ENCODE measurements around the gene FBXW4. TPM values are rescaled to one million over a fixed set of nuclear protein-coding genes. Genes with fewer than 3 reads are reported as not detected.

FBXW4 gene
- total and polyA plus RNA-seq, 4 donors, result 28.0 to 65.6 (median 54.5) TPM

- Histone ChIP-seq H3K27me3 (ENCODE audit: control insufficient read depth in 3 of 3, insufficient read depth in 3 of 3, low read length in 2 of 3) (no peaks in the 10 kb centered on the region), H3K9ac (ENCODE audit: insufficient read depth in 1 of 2, low read length in 2 of 2) (no peak overlapping the region), H3K9me3 (ENCODE audit: control insufficient read depth in 4 of 4, insufficient read depth in 3 of 4, low read length in 3 of 4) (no peaks in the 10 kb centered on the region), H3K27ac (ENCODE audit: low read depth in 1 of 2, low read length in 1 of 2) (no peak overlapping the region), H3K36me3 (ENCODE audit: control insufficient read depth in 4 of 4, insufficient read depth in 4 of 4, low read length in 4 of 4) (peaks cover 0 to 5% (median 0%) of the 10 kb centered on the region in 4 donors), H3K4me1 (ENCODE audit: control insufficient read depth in 5 of 5, insufficient read depth in 5 of 5, low read length in 5 of 5) (peaks cover 4 to 38% (median 10%) of the 10 kb centered on the region in 5 donors), H3K4me3 (no peak overlapping the region)
- WGBS, 2 donors, result 86 to 93% methylated on average over 5 of the region's 5 CpGs
- TF ChIP-seq, protein P1, sequence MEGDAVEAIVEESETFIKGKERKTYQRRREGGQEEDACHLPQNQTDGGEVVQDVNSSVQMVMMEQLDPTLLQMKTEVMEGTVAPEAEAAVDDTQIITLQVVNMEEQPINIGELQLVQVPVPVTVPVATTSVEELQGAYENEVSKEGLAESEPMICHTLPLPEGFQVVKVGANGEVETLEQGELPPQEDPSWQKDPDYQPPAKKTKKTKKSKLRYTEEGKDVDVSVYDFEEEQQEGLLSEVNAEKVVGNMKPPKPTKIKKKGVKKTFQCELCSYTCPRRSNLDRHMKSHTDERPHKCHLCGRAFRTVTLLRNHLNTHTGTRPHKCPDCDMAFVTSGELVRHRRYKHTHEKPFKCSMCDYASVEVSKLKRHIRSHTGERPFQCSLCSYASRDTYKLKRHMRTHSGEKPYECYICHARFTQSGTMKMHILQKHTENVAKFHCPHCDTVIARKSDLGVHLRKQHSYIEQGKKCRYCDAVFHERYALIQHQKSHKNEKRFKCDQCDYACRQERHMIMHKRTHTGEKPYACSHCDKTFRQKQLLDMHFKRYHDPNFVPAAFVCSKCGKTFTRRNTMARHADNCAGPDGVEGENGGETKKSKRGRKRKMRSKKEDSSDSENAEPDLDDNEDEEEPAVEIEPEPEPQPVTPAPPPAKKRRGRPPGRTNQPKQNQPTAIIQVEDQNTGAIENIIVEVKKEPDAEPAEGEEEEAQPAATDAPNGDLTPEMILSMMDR (IDR thresholded peaks at IDR 0.05; ENCODE audit: control extremely low read depth, extremely low read depth), result no peak
- DNase-seq (no peak), ATAC-seq (ENCODE audit: insufficient read depth, low FRiP score) (no peak)
These were observed 8.6 kb downstream of the FBXW4 start for GRCh38 chr10:101686133-101686925.

- ATAC-seq (ENCODE audit: insufficient read depth, low FRiP score) (no peak), DNase-seq (no peak)
- Histone ChIP-seq H3K9me3 (ENCODE audit: control insufficient read depth in 4 of 4, insufficient read depth in 3 of 4, low read length in 3 of 4) (no peaks in the 10 kb centered on the region), H3K9ac (ENCODE audit: insufficient read depth in 1 of 2, low read length in 2 of 2) (no peak overlapping the region), H3K4me3 (no peak overlapping the region), H3K4me1 (ENCODE audit: control insufficient read depth in 5 of 5, insufficient read depth in 5 of 5, low read length in 5 of 5) (peaks cover 0 to 30% (median 7%) of the 10 kb centered on the region in 5 donors), H3K27ac (ENCODE audit: low read depth in 1 of 2, low read length in 1 of 2) (no peak overlapping the region), H3K36me3 (ENCODE audit: control insufficient read depth in 4 of 4, insufficient read depth in 4 of 4, low read length in 4 of 4) (peaks cover 0 to 5% (median 0%) of the 10 kb centered on the region in 4 donors), H3K27me3 (ENCODE audit: control insufficient read depth in 3 of 3, insufficient read depth in 3 of 3, low read length in 2 of 3) (no peaks in the 10 kb centered on the region)
- TF ChIP-seq, protein P1 (IDR thresholded peaks at IDR 0.05; ENCODE audit: control extremely low read depth, extremely low read depth), result no peak
- 93 to 100% methylated on average over 1 of the region's 1 CpG for WGBS, 2 donors
These were observed 10.2 kb downstream of the FBXW4 start for GRCh38 chr10:101684782-101685181.

- no peak for ATAC-seq (ENCODE audit: insufficient read depth, low FRiP score)
- WGBS, 2 donors, result 76 to 87% methylated on average over 3 of the region's 3 CpGs
- no peaks in the 10 kb centered on the region for H3K27me3 ChIP-seq (ENCODE audit: control insufficient read depth in 3 of 3, insufficient read depth in 3 of 3, low read length in 2 of 3)
- no peak for DNase-seq
- peaks cover 0 to 24% (median 7%) of the 10 kb centered on the region in 5 donors for H3K4me1 ChIP-seq (ENCODE audit: control insufficient read depth in 5 of 5, insufficient read depth in 5 of 5, low read length in 5 of 5)
- no peak overlapping the region for H3K9ac ChIP-seq (ENCODE audit: insufficient read depth in 1 of 2, low read length in 2 of 2)
- H3K9me3 ChIP-seq (ENCODE audit: control insufficient read depth in 4 of 4, insufficient read depth in 3 of 4, low read length in 3 of 4), result no peaks in the 10 kb centered on the region
- H3K4me3 ChIP-seq, result no peak overlapping the region
- TF ChIP-seq, protein P1 (IDR thresholded peaks at IDR 0.05; ENCODE audit: control extremely low read depth, extremely low read depth), result no peak
- H3K36me3 ChIP-seq (ENCODE audit: control insufficient read depth in 4 of 4, insufficient read depth in 4 of 4, low read length in 4 of 4), result no peaks in the 10 kb centered on the region
- H3K27ac ChIP-seq (ENCODE audit: low read depth in 1 of 2, low read length in 1 of 2), result no peak overlapping the region
These were observed 11.7 kb downstream of the FBXW4 start for GRCh38 chr10:101683276-101683675.

Measured in lung (tissue), 12 donors.